Erythroblast (primary cell): ENCODE measurements around the gene IGSF1.

Experiments used
- GATA1 ChIP-seq: IDR thresholded peaks from 2 replicates; pipeline ENCODE4 v1.6.1; 2011; ENCODE audit warnings: low read depth, mild to moderate bottlenecking, control low read depth, low read length, moderate library complexity
- POLR2A ChIP-seq: IDR thresholded peaks from 2 replicates; pipeline ENCODE4 v1.6.1; 2011; ENCODE audit warnings: mild to moderate bottlenecking, low read length

- no peak for TF ChIP-seq POLR2A
- TF ChIP-seq GATA1: no peak
Measured at GRCh38 chrX:131264053-131264452, 25.1 kb downstream of the IGSF1 start.
